GM18868 (cell line): ENCODE results near the gene CHRNG.
"Not testable (repeated sequence)": the region's sequence is repeated elsewhere in the genome, so short reads cannot be mapped to it uniquely, and the experiment has no call there.

Experiments
- ATAC-seq: cut with Tn5 transposase; IDR thresholded peaks from one replicate; pipeline ENCODE4 v1.9.1; 2021; ENCODE audit warnings: mild to moderate bottlenecking, moderate library complexity; ENCODE audit not compliant: unreplicated experiment

The CHRNG gene

GRCh38 chr2:232526372-232526941 is 13.0 kb upstream of the CHRNG start:
- ATAC-seq = no peak

DNA sequence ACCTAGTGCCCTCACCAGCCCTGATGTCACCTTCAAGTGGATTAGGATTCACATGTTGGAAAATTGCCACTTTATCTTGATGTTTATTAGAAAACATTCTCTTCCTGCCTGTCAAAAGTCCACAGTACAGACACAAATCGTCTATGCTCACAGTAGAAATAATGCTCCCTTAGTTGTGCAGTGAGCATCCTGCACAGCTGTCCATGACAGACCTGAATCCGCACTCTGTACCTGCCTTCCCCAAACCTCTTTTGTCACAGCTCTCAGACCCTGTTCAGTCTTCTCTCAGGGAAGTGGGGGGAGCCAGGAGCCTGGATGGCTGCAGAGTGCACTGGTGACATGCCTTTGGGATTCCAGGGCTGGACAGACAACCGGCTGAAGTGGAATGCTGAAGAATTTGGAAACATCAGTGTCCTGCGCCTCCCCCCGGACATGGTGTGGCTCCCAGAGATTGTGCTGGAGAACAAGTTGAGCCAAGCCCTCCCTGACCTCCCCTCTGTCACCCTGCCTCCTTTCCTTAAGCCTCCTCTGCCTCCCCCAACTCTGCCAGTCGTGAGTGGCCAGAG is 11.5 kb upstream of the CHRNG start:
- ATAC-seq = no peak

DNA sequence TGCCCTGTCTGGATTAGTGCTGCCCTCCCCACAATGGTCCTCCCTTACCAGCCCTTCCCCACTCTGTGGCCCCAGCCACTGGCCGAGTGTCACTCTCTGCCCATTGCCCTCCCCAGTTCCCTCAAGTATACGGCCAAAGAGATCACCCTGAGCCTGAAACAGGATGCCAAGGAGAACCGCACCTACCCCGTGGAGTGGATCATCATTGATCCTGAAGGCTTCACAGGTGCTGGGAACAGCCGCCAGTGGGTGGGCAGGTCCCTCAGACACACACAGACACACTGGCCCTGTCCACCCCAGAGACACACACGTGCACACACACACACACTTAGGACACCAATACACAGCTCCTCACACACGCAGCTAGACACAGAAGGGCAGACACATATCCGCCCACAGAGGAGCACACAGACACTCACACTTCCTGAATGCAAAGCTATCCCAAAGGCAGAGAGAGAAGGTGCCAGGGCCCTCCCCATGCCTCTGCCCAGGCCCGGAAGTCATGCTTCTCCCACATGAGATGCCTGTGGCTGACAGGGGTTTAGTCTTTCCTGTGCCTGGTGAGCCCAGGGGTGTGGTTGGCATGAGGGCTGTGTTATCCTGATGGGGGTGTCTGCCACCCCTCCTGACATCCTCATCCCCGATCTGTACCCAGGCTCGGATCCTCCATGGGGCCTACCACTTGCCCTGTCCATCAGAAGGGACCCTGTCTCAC is 10.6 kb upstream of the CHRNG start:
- no peak for ATAC-seq

DNA sequence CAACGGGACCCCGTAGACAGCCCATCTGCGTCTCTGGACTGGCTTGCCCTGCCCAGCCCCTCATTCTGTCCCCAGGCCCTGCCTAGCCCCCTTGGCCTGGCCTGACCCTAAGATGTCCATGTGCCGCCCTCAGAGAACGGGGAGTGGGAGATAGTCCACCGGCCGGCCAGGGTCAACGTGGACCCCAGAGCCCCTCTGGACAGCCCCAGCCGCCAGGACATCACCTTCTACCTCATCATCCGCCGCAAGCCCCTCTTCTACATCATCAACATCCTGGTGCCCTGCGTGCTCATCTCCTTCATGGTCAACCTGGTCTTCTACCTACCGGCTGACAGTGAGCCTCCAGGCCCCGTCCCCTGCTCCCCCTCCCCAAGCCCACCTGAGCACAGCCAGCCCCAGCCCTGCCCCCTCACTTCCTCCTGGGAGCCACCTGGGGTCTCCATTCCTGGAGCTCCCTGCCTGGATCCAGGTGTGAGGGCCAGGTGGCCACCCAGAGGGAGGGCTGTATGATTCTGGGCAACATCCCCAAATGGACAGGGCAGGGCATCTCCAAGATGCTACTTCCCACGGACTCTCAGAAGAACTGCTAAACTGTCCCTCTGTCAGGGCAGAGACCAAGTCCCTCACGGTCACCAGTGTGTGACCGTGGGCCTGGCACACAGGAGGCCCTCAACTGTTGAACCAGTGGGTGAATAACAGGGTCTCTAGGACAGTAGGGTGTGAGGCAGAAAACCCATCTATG is 9.5 kb upstream of the CHRNG start:
- ATAC-seq = no peak

- ATAC-seq = no peak
These were observed 8.7 kb upstream of the CHRNG start for GRCh38 chr2:232530626-232531260.

- ATAC-seq = no peak
These were observed 7.1 kb upstream of the CHRNG start for GRCh38 chr2:232532419-232532818.

GRCh38 chr2:232532821-232533220 is 6.7 kb upstream of the CHRNG start:
- ATAC-seq = not testable (repeated sequence)

DNA sequence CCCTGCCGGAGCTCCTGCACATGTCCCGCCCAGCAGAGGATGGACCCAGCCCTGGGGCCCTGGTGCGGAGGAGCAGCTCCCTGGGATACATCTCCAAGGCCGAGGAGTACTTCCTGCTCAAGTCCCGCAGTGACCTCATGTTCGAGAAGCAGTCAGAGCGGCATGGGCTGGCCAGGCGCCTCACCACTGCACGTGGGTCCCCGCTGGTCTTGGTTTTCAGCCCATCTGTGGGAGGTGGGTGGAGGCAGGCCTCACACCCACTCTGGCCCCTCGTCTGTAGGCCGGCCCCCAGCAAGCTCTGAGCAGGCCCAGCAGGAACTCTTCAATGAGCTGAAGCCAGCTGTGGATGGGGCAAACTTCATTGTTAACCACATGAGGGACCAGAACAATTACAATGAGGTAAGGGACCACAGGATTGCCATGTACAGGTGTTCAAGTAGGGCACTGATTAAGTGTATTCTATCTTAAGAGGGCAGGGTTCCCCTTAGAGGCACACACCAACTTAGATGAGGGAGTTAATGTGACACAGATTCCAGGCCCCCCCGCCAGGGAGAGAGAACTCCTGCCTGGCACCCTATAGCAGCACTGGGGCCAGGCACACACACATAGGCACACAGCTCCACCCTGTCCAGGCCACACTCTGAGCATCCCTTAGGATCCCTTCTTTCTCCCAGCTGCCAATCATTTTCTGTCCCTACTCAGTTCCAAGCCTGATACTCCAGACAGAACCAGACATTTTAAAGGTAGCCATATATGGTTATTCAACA is 5.4 kb upstream of the CHRNG start:
- ATAC-seq = no peak

DNA sequence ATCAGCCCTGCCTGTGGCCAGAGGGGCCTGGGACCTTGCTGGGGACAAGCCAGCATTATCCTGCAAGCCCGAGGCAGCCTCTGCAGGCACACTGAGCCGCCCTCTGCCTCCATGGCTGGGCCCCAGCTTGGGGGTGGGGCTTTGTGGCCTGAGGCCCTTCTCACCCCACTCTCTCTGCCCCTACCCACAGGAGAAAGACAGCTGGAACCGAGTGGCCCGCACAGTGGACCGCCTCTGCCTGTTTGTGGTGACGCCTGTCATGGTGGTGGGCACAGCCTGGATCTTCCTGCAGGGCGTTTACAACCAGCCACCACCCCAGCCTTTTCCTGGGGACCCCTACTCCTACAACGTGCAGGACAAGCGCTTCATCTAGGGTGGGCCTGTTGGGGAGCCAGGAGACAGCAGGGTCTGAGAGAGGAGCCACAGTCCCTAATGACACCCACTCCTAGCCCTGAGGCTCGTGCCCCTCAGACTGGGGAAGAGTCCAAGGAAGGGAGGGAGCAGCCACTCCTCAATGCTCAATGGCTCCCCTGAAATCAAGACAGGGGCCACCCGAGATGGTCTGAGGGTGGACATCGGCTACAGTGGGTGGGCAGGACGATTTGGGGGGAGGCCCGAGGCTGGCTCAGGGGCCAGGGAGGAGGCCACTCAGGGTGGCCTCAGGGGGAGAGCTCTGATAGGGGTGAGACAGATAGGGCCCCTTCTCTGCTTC is 4.4 kb upstream of the CHRNG start:
- ATAC-seq = no peak

DNA sequence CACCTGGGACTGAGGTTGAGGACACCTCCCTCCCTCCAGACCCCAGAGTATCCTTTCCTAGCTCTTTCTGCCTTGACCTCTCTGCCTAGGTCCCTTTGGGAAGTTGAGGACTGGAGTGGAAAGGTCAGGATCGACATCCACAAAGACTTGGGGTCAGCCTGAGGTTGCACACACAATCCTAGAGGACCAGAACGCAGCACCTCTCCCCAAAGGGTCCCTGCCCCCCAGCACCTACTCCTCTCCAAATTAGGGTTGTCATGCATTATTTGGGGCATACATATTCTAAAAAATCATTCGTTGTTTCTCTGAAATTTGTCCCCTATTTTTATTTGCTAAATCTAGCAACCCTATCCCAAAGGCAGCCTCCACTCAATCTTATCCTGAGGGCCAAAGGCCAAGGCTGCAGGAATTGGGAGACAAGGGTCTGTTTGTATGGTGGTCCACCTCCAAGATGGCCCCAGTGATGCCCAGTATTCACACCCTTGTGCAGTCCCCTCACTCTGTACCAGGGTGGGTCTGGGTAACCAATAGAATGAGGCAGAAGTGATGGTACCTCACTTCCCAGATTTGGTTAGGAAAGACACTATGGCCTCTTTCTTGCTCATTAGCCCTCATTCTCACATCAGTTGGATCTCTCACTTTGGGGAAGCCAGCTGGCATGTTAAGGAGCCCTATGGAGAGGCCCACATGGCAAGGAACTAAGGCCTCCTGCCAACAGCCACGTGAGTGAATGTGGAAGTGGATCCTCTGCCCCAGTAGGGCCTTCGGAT is 3.5 kb upstream of the CHRNG start:
- no peak for ATAC-seq

DNA sequence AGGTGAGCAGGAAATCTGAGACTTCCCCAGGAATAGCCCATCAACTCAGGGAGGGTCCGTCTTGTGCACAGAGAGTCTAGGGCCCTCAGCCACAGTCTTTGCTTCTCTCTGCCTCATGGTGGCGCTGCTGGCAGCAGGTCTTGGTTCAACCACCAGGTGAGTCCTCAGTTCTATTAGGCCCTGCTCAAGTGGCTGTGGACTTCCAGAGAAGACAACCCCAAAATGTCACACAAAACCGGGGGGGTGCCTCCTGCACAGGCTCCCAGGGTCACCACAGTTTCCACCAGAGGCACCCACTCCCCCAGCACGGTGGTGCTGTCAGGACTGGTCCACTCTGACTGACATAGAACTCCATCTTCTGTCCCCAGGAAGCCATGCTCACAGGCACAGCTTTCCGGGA is 2.4 kb upstream of the CHRNG start:
- no peak for ATAC-seq

DNA sequence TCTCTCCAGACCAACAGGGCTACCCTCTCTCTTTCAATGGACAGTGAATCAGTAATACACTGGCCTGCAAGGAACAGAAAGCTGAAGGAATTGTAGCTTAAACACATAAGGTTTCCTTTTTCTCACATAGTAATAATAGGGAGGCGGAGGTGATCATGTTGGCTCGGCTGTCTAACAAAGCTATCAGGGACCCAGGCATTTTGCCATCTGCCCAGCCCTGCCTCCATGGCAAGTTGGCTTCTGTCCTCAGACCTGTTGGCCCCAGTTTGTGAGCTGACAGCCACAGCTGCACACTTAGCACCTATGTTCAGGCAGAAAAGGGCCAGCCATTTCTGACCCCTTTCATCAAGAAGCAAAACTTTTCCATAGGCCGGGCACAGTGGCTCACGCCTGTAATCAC is 2.0 kb upstream of the CHRNG start:
- no peak for ATAC-seq

DNA sequence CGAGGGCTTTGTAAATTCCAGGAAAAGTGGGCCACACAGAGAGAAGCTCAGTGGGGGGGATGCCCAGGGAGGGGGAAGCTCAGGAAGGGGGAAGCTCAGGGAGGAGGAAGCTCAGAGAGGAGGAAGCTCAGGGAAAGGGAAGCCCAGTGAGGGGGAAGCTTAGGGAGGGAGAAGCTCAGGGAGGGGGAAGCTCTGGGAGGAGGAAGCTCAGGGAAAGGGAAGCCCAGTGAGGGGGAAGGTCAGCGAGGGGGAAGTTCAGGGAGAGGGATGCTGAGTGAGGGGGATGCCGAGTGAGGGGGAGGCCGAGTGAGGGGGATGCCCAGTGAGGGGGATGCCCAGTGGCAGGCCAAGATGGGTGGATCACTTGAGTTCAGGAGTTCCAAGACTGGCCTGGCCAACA is 821 bp upstream of the CHRNG start:
- ATAC-seq = no peak

DNA sequence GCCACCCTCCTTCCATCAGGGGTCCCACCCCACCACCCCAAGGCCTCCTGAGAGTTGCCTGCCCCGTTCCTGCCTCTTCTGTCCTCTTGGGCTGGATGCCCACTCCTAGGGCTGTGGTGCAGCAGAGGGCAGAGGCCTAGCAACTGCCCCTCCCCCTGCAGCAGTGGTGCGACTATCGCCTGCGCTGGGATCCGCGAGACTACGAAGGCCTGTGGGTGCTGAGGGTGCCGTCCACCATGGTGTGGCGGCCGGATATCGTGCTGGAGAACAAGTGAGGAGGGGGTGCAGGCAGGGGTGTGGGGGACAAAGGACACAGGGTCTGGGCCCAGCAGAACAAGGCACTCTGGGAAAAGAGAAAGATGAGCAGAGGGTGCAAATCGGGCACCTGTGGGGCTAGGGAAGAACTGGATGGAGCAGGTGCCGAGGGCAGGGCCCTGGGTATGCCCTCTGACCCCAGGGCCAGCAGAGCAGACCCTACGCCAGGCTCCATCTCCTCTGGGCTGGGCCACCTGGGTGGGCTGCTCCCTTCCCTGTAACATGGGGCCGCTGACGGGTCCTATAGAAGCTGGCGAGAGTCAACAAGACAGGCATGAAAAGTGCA is 1.0 kb downstream of the CHRNG start:
- no peak for ATAC-seq

GRCh38 chr2:232541195-232541960 is 1.9 kb downstream of the CHRNG start:
- no peak for ATAC-seq

GRCh38 chr2:232541961-232542714 is 2.6 kb downstream of the CHRNG start:
- ATAC-seq = no peak

DNA sequence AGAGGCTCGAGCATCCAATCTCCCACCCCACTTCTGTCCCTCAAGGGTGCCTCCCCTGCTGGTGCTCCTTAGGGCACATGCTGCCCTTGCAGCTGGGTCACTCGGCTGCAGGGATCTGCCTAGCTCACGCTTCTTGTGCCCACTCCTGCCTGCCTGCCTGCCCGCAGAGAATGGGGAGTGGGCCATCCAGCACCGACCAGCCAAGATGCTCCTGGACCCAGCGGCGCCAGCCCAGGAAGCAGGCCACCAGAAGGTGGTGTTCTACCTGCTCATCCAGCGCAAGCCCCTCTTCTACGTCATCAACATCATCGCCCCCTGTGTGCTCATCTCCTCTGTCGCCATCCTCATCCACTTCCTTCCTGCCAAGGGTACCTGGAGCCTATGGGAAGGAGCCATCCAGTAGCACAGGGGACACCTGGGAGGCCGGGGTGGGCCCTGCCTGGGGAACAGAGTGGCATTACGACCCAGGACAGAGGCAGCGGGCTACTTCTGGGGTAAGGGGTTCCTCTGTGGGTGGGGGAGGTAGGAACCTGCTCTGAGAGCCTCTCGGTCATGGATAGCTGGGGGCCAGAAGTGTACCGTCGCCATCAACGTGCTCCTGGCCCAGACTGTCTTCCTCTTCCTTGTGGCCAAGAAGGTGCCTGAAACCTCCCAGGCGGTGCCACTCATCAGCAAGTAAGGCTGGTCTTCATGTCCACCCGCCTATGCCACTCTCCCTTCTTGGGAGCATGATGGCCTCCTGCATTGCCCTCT is 3.4 kb downstream of the CHRNG start:
- ATAC-seq = no peak
